Gastroesophageal sphincter (tissue), 3 donors: ENCODE data around the gene RBM33.

Experiments
- CTCF ChIP-seq, 4 experiments: fragments of 200-600 bp in 2 of 4; fragments of 450-650 bp in 2 of 4; sonication (generic) in 1 of 4; IDR thresholded peaks; one replicate each; pipeline ENCODE4 v1.5.1; 2017 to 2019; ENCODE audit warnings: antibody characterized with exemption in 4 of 4, mild to moderate bottlenecking in 2 of 4, moderate library complexity in 2 of 4
- EP300 ChIP-seq: sonication (generic); formaldehyde crosslinking; IDR thresholded peaks from one replicate; pipeline ENCODE4 v1.6.1; 2017; ENCODE audit warnings: antibody characterized with exemption, mild to moderate bottlenecking
- POLR2A ChIP-seq, 2 donors: fragments of 450-650 bp; IDR thresholded peaks; one replicate each; pipeline ENCODE4 v1.6.1; 2017; ENCODE audit warnings: antibody characterized with exemption in 2 of 2, mild to moderate bottlenecking in 2 of 2, moderate library complexity in 1 of 2

- TF ChIP-seq EP300 (no peak), CTCF (IDR thresholded peaks at IDR 0.05) (no peak), POLR2A (IDR thresholded peaks at IDR 0.05) (no peak)
These were observed 149.7 kb downstream of the RBM33 start for GRCh38 chr7:155794196-155794595.
